ENCODE results near the gene ZNF536.

Gene ZNF536

DNA sequence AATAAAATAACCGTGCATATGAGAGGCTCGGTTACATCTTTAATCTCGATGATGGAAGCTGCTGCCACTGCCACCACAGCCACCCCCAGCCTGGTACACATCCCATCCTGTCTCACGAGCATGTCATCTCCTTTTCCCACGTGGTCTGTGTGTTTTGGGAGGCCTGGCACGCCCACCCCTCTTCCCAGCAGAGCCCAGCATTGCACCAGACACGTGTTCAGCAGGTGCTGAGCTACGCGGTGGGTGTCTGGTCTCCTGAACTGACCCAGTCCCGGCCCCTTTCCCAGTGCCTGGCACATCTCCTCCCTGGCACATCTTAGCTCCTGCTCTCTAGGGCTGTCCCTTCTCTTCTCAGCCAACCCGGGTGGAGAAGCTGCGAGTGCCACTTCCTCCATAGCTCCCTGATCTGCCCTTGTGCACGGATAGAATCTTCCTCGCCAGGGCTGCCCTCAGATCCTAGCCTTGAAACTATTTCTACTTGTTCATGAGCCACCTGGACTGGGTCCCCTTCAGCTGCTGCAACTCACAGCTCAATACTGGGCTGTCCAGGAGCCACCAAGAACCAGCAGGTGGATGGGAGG is 36.8 kb upstream of the ZNF536 start:
- CTCF ChIA-PET, result no interaction called here
- no peak for TF ChIP-seq CTCF (IDR thresholded peaks at IDR 0.05; ENCODE audit: control extremely low read depth, extremely low read depth, low read depth, missing control alignments)
- POLR2A ChIA-PET, result no interaction called here
- DNase-seq (ENCODE audit: extremely low spot score), result no peak

- CTCF ChIA-PET, result no interaction called here
- DNase-seq (ENCODE audit: extremely low spot score), result no peak
- TF ChIP-seq CTCF (IDR thresholded peaks at IDR 0.05; ENCODE audit: control extremely low read depth, extremely low read depth, low read depth, missing control alignments), result no peak
- POLR2A ChIA-PET, result no interaction called here
Measured at GRCh38 chr19:30336290-30336689, 35.9 kb upstream of the ZNF536 start.

DNA sequence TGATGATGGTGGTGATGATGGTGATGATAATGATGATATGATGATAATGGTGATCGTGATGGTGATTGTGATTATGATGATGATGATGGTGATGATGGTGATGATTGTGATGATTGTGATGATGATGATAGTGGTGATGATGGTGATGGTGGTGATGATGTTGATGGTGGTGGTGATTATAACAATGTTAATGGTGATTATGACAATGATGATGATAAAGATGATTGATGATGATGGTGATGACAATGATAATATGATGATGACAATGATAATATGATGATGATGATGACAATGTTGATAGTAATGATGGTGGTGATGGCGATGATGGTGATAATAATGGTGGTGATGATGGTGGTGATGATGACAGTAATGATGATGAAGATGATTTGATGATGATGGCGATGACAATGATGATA is 34.1 kb upstream of the ZNF536 start:
- CTCF ChIA-PET, result no interaction called here
- TF ChIP-seq CTCF (IDR thresholded peaks at IDR 0.05; ENCODE audit: control extremely low read depth, extremely low read depth, low read depth, missing control alignments), result no peak

GRCh38 chr19:30338878-30339623 is 33.1 kb upstream of the ZNF536 start:
- CTCF ChIA-PET, result no interaction called here
- POLR2A ChIA-PET, result no interaction called here
- no peak for DNase-seq (ENCODE audit: extremely low spot score)
- TF ChIP-seq CTCF (IDR thresholded peaks at IDR 0.05; ENCODE audit: control extremely low read depth, extremely low read depth, low read depth, missing control alignments), result no peak

More for the DNA sequence above, 34.1 kb upstream of the ZNF536 start:
- POLR2A ChIA-PET, result no interaction called here
- DNase-seq (ENCODE audit: extremely low spot score), result no peak

- DNase-seq (ENCODE audit: extremely low spot score), result no peak
- no peak for TF ChIP-seq CTCF (IDR thresholded peaks at IDR 0.05; ENCODE audit: control extremely low read depth, extremely low read depth, low read depth, missing control alignments)
- POLR2A ChIA-PET, result no interaction called here
- CTCF ChIA-PET, result no interaction called here
Measured at GRCh38 chr19:30339624-30340525, 32.3 kb upstream of the ZNF536 start.

DNA sequence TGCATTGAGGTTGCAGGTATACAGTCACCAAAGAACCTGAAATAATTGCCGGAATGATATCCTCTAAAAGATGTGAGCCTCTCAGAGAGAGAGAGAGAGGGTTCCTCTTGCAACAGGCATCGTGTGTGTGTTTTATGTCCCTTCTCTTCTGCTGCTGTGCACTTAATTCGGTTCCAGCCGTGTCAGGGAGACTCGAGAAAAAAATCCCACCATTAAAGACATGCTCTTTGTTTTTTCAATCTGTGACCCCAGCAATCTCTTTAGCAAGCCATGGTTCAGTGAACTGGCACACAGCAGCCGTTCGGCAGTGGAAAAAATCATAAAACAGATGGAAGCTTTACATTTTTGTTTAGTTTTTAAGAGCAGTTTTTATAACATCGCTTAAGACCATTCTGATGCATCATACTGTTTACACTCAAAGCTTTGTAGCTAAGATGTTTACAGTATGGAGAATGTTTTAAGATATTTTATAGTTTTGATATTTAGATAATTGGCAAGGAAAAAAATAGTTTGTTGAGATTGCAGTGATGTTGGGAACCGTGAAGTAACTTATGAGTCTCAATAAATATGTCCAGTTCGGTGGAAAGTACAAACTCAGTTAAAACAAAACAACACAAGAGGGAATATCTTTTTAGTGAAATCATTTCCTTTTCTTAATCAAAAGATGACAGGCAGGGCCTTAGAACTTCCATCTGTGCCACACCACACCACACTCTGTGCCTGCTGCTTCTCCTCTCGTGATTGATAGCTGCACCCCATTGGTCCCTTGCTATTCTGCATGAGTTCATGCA is 31.2 kb upstream of the ZNF536 start:
- DNase-seq (ENCODE audit: extremely low spot score), result no peak
- no peak for TF ChIP-seq CTCF (IDR thresholded peaks at IDR 0.05; ENCODE audit: control extremely low read depth, extremely low read depth, low read depth, missing control alignments)
- POLR2A ChIA-PET, result no interaction called here
- CTCF ChIA-PET, result no interaction called here
